A673 (cell line): ENCODE results near the gene CHRD. TPM values are rescaled to one million over a fixed set of nuclear protein-coding genes. Genes with fewer than 3 reads are reported as not detected.

ENCODE experiments used
- BruUV-seq: library from RNA; stranded (reverse); fragments of 400-500 nt; replicated peaks from 2 replicates; lab custom pipeline; 2021; lab: Mats Ljungman, UMichigan
- CTCF ChIA-PET: fragments of 300-600 bp; sonication (Branson Sonifier 250); formaldehyde crosslinking; loops from one replicate; lab custom pipeline; 2022; ENCODE audit warnings: antibody characterized with exemption; lab: Charles Lee
- POLR2A ChIA-PET: fragments of 300-600 bp; sonication (Branson Sonifier 250); formaldehyde crosslinking; loops from one replicate; lab custom pipeline; 2022; ENCODE audit warnings: antibody characterized with exemption; ENCODE audit not compliant: low non-redundant PET; lab: Charles Lee
- DNase-seq: peaks from one replicate; pipeline ENCODE4 v3.0.0-alpha.2; 2015; ENCODE audit warnings: low spot score
- H3K27ac ChIP-seq: fragments of 200-600 bp; sonication (generic); 2 replicates; pipeline ENCODE4 v1.5.1; 2016; ENCODE audit warnings: mixed run types, low read depth, mild to moderate bottlenecking, mixed read lengths, antibody characterized with exemption, low read length; ENCODE audit not compliant: poor library complexity, severe bottlenecking
- H3K27me3 ChIP-seq: fragments of 200-600 bp; sonication (generic); replicated peaks from 2 replicates; pipeline ENCODE4 v1.6.1; 2017; ENCODE audit warnings: mixed run types, low read depth, mild to moderate bottlenecking, mixed read lengths, antibody characterized with exemption, low read length; ENCODE audit not compliant: insufficient read depth, poor library complexity
- H3K36me3 ChIP-seq: fragments of 200-600 bp; sonication (generic); 2 replicates; pipeline ENCODE4 v1.6.1; 2016; ENCODE audit warnings: mixed run types, mild to moderate bottlenecking, mixed read lengths, antibody characterized with exemption, low read length; ENCODE audit not compliant: insufficient read depth, poor library complexity, severe bottlenecking
- H3K4me1 ChIP-seq: fragments of 200-600 bp; sonication (generic); 2 replicates; pipeline ENCODE4 v1.6.1; 2017; ENCODE audit warnings: mixed run types, mild to moderate bottlenecking, mixed read lengths, antibody characterized with exemption, low read length; ENCODE audit not compliant: insufficient read depth, poor library complexity, severe bottlenecking
- H3K4me3 ChIP-seq: fragments of 200-600 bp; sonication (generic); 2 replicates; pipeline ENCODE4 v1.5.1; 2016; ENCODE audit warnings: low read depth, mixed run types, mild to moderate bottlenecking, mixed read lengths, low read length; ENCODE audit not compliant: poor library complexity, severe bottlenecking
- H3K9me3 ChIP-seq: fragments of 200-600 bp; sonication (generic); 2 replicates; pipeline ENCODE4 v1.6.1; 2016; ENCODE audit warnings: mixed run types, low read depth, mild to moderate bottlenecking, mixed read lengths, antibody characterized with exemption, low read length; ENCODE audit not compliant: poor library complexity, severe bottlenecking
- EZH2 ChIP-seq: fragments of 200-600 bp; sonication (generic); IDR thresholded peaks from 2 replicates; pipeline ENCODE4 v1.6.1; 2017; ENCODE audit warnings: borderline replicate concordance, low read depth, mild to moderate bottlenecking, mixed read lengths, antibody characterized with exemption, low read length; ENCODE audit not compliant: poor library complexity, severe bottlenecking
- intact Hi-C: fragments of 100-400 bp; cut with micrococcal nuclease; formaldehyde crosslinking; loops from one replicate; pipeline ENCODE4 v1.10.0; 2022; ENCODE audit not compliant: unreplicated experiment
- total RNA-seq: library from RNA; stranded (reverse); gene quantifications from 2 replicates; pipeline ENCODE4 v1.2.3, GENCODE V29; 2021
- TF ChIP-seq, protein P1 (sequence below): fragments of 300-800, 200-600 bp; sonication (generic); conservative IDR thresholded peaks from 2 replicates; pipeline ENCODE4 v1.5.1; 2017; ENCODE audit warnings: low read depth, mild to moderate bottlenecking, antibody characterized with exemption, low read length, moderate library complexity, mixed read lengths

Gene CHRD
- total RNA-seq, 1 experiment from 2014 or later, result 0.06 TPM

GRCh38 chr3:184419171-184419570 is 39.3 kb downstream of the CHRD start:
- Histone ChIP-seq H3K27ac (no peak overlapping the region), H3K36me3 (no peaks in the 10 kb centered on the region), H3K4me1 (peaks cover 10% of the 10 kb centered on the region), H3K4me3 (no peak overlapping the region), H3K9me3 (no peaks in the 10 kb centered on the region), H3K27me3 (no peaks in the 10 kb centered on the region)
- ChIA-PET POLR2A (no interaction called here), CTCF (interaction anchor here (0.9 kb wide), 1 partner anchor 142 kb away, joined by 3 read pairs; no protein-coding TSS in a partner anchor)
- no TSS peak for BruUV-seq
- intact Hi-C loops, result loop anchor here (5.0 kb wide), 2 partner anchors 93 to 123 kb away; no protein-coding TSS in a partner anchor
- TF ChIP-seq EZH2, result no peak
- TF ChIP-seq, protein P1, sequence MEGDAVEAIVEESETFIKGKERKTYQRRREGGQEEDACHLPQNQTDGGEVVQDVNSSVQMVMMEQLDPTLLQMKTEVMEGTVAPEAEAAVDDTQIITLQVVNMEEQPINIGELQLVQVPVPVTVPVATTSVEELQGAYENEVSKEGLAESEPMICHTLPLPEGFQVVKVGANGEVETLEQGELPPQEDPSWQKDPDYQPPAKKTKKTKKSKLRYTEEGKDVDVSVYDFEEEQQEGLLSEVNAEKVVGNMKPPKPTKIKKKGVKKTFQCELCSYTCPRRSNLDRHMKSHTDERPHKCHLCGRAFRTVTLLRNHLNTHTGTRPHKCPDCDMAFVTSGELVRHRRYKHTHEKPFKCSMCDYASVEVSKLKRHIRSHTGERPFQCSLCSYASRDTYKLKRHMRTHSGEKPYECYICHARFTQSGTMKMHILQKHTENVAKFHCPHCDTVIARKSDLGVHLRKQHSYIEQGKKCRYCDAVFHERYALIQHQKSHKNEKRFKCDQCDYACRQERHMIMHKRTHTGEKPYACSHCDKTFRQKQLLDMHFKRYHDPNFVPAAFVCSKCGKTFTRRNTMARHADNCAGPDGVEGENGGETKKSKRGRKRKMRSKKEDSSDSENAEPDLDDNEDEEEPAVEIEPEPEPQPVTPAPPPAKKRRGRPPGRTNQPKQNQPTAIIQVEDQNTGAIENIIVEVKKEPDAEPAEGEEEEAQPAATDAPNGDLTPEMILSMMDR, result no peak
- no peak for DNase-seq

DNA sequence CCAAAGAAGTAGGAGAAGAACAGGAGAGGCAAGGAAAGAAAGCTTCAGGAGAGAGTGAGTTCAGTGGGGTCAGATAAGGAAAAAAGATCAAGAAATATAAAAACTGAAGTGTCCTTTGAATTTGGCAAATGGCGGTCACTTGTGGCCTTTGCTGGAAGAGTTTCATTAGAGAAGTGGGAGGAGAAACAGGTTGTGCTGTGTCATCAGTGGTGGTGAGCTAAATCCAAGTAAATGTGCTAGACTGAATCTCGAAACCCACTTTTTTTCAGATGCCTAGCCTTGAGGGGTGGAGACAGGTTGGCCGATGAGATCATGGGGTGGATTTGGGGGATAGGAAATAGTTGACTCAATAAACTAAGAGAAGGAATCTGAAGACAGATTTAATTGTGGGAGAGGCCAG is 43.7 kb downstream of the CHRD start:
- Histone ChIP-seq H3K4me1 (no peaks in the 10 kb centered on the region), H3K4me3 (no peak overlapping the region), H3K36me3 (no peaks in the 10 kb centered on the region), H3K27me3 (no peaks in the 10 kb centered on the region), H3K27ac (no peak overlapping the region), H3K9me3 (no peaks in the 10 kb centered on the region)
- intact Hi-C loops, result no loop called here
- POLR2A ChIA-PET, result no interaction called here
- CTCF ChIA-PET, result no interaction called here
- no TSS peak for BruUV-seq
- TF ChIP-seq EZH2, result no peak
- TF ChIP-seq, protein P1, result no peak
- DNase-seq, result no peak

DNA sequence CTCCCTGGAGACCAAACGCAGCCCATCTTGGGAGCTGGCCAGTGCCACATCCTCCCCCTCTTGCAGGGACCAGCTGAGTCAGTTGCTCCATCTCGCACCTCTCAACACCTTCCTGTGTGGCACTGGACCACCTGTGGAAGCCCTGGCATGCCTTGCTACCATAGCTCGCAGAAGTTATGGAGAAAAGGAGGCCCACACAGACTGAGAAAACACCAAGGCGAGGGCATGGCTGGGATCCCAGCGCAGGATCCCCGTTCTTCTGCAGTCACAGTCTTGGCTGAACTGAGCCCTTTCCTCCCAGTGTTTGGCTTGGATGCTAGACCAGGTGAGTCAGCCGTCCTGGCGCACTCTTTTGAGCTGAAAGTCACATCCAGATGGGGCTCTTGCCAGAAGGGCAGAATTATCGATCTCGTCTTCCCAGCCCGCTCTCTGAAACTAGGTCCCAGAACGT is 46.9 kb downstream of the CHRD start:
- ChIA-PET POLR2A (no interaction called here), CTCF (no interaction called here)
- intact Hi-C loops, result no loop called here
- no peak for DNase-seq
- H3K9me3 ChIP-seq, result no peaks in the 10 kb centered on the region
- no peak overlapping the region for H3K27ac ChIP-seq
- H3K27me3 ChIP-seq, result no peaks in the 10 kb centered on the region
- H3K36me3 ChIP-seq, result no peaks in the 10 kb centered on the region
- H3K4me1 ChIP-seq, result no peaks in the 10 kb centered on the region
- no TSS peak for BruUV-seq
- no peak overlapping the region for H3K4me3 ChIP-seq
- TF ChIP-seq, protein P1, result no peak
- no peak for TF ChIP-seq EZH2
